Neuronal stem cell (in vitro differentiated cells): ENCODE data around the gene PHF14.

ENCODE experiments used
- DNase-seq: peaks from one replicate; pipeline ENCODE4 v3.0.0-alpha.2; 2013; ENCODE audit warnings: low spot score
- H2AFZ ChIP-seq: one replicate; pipeline ENCODE4 v1.6.1; 2013; ENCODE audit warnings: mild to moderate bottlenecking, low read length, inconsistent platforms
- H2AK5ac ChIP-seq: 2 replicates; pipeline ENCODE4 v1.6.1; 2013; ENCODE audit warnings: low read depth, mild to moderate bottlenecking, inconsistent platforms, low read length, moderate library complexity, mixed read lengths
- H2BK120ac ChIP-seq: 2 replicates; pipeline ENCODE4 v1.6.1; 2013; ENCODE audit warnings: low read depth, mild to moderate bottlenecking, inconsistent platforms, low read length, moderate library complexity, mixed read lengths
- H2BK12ac ChIP-seq: one replicate; pipeline ENCODE4 v1.6.1; 2013; ENCODE audit warnings: low read length, inconsistent platforms
- H2BK15ac ChIP-seq: 2 replicates; pipeline ENCODE4 v1.6.1; 2013; ENCODE audit warnings: mild to moderate bottlenecking, low read length, inconsistent platforms, mixed read lengths
- H2BK5ac ChIP-seq: one replicate; pipeline ENCODE4 v1.6.1; 2013; ENCODE audit warnings: inconsistent platforms, mild to moderate bottlenecking, low read length, moderate library complexity
- H3K14ac ChIP-seq: one replicate; pipeline ENCODE4 v1.6.1; 2013; ENCODE audit warnings: low read length, inconsistent platforms
- H3K18ac ChIP-seq: 2 replicates; pipeline ENCODE4 v1.6.1; 2013; ENCODE audit warnings: low read length, inconsistent platforms
- H3K23ac ChIP-seq: 2 replicates; pipeline ENCODE4 v1.6.1; 2013; ENCODE audit warnings: low read depth, mild to moderate bottlenecking, mixed read lengths, low read length, inconsistent platforms; ENCODE audit not compliant: poor library complexity
- H3K27ac ChIP-seq: replicated peaks from 3 replicates; pipeline ENCODE4 v1.5.1; 2013; ENCODE audit warnings: low read length, inconsistent platforms
- H3K27me3 ChIP-seq, 3 experiments: 2 replicates each; pipeline ENCODE4 v1.6.1; 2013; ENCODE audit warnings: low read length in 3 of 3, mild to moderate bottlenecking in 2 of 3, inconsistent platforms in 1 of 3, low read depth in 1 of 3, mixed read lengths in 1 of 3, moderate library complexity in 1 of 3; ENCODE audit not compliant: control insufficient read depth in 3 of 3, insufficient read depth in 3 of 3
- H3K36me3 ChIP-seq, 2 donors: replicated peaks in 1 of 2; 2 replicates each; pipeline ENCODE4 v1.6.1; 2013; ENCODE audit warnings: low read length in 2 of 2; ENCODE audit not compliant: control insufficient read depth in 2 of 2, insufficient read depth in 2 of 2
- H3K4ac ChIP-seq: 2 replicates; pipeline ENCODE4 v1.6.1; 2013; ENCODE audit warnings: inconsistent platforms, mild to moderate bottlenecking, low read length, moderate library complexity
- H3K4me1 ChIP-seq, 2 donors: 1 replicate in 1 of 2; 2 replicates in 1 of 2; pipeline ENCODE4 v1.6.1; 2013; ENCODE audit warnings: low read length in 2 of 2, low read depth in 1 of 2; ENCODE audit not compliant: control insufficient read depth in 2 of 2, insufficient read depth in 1 of 2
- H3K4me2 ChIP-seq: one replicate; pipeline ENCODE4 v1.6.1; 2013; ENCODE audit warnings: mild to moderate bottlenecking, low read length, inconsistent platforms; ENCODE audit not compliant: insufficient read depth, poor library complexity, severe bottlenecking
- H3K4me3 ChIP-seq, 2 donors: 2 replicates each; pipeline ENCODE4 v1.5.1; 2013; ENCODE audit warnings: low read length in 2 of 2, mild to moderate bottlenecking in 2 of 2, inconsistent platforms in 1 of 2, moderate library complexity in 1 of 2
- H3K79me1 ChIP-seq: one replicate; pipeline ENCODE4 v1.6.1; 2013; ENCODE audit warnings: low read depth, mild to moderate bottlenecking, inconsistent platforms, low read length, moderate library complexity
- H3K9ac ChIP-seq: one replicate; pipeline ENCODE4 v1.6.1; 2013; ENCODE audit warnings: mild to moderate bottlenecking, low read depth, low read length, inconsistent platforms; ENCODE audit not compliant: poor library complexity
- H3K9me3 ChIP-seq, 2 donors: replicated peaks in 1 of 2; 2 replicates each; pipeline versions ENCODE3 to v1.6.1; 2013; ENCODE audit warnings: low read length in 2 of 2, mild to moderate bottlenecking in 2 of 2, inconsistent platforms in 1 of 2, low read depth in 1 of 2, mixed read lengths in 1 of 2, moderate library complexity in 1 of 2; ENCODE audit not compliant: control insufficient read depth in 2 of 2, insufficient read depth in 1 of 2
- H4K8ac ChIP-seq: one replicate; pipeline ENCODE4 v1.6.1; 2013; ENCODE audit warnings: low read depth, mild to moderate bottlenecking, inconsistent platforms, low read length, moderate library complexity
- H4K91ac ChIP-seq: one replicate; pipeline ENCODE4 v1.6.1; 2013; ENCODE audit warnings: low read length, low read depth, mild to moderate bottlenecking, inconsistent platforms; ENCODE audit not compliant: poor library complexity
- WGBS, 2 donors: extraction: QIAGEN DNeasy Blood & Tissue Kit; methylation state at CpG; one replicate each; pipeline ENCODE4 v1.1.7; 2013; ENCODE audit warnings: missing lambda C conversion rate in 2 of 2, mixed read lengths in 1 of 2; ENCODE audit not compliant: insufficient read length in 2 of 2, insufficient replicate concordance in 1 of 2; ENCODE audit errors: extremely low coverage in 2 of 2; 5-methylcytosine and 5-hydroxymethylcytosine counted together

PHF14 gene

GRCh38 chr7:11026452-11027359 is 53.0 kb downstream of the PHF14 start:
- H3K27ac ChIP-seq = no peak overlapping the region
- H3K36me3 ChIP-seq = peaks cover 2 to 84% of the 10 kb centered on the region in 2 donors
- no peak overlapping the region for H3K18ac ChIP-seq
- no peak overlapping the region for H3K23ac ChIP-seq
- no peak overlapping the region for H2BK5ac ChIP-seq
- no peak overlapping the region for H3K4me3 ChIP-seq
- H3K4ac ChIP-seq = no peak overlapping the region
- no peaks in the 10 kb centered on the region for H3K4me1 ChIP-seq
- no peak for DNase-seq
- no CpG with 5 or more reads among the region's 2 CpGs for WGBS, 2 donors
- no peak overlapping the region for H2AK5ac ChIP-seq
- no peak overlapping the region for H3K9ac ChIP-seq
- H4K8ac ChIP-seq = no peak overlapping the region
- no peak overlapping the region for H2BK15ac ChIP-seq
- H2AFZ ChIP-seq = no peak overlapping the region
- no peaks in the 10 kb centered on the region for H3K27me3 ChIP-seq
- H2BK120ac ChIP-seq = no peak overlapping the region
- no peak overlapping the region for H3K14ac ChIP-seq
- no peak overlapping the region for H2BK12ac ChIP-seq
- peaks cover 0 to 9% of the 10 kb centered on the region in 2 donors for H3K9me3 ChIP-seq
- H3K79me1 ChIP-seq = peaks cover 1% of the 10 kb centered on the region
- H4K91ac ChIP-seq = no peak overlapping the region
- H3K4me2 ChIP-seq = no peak overlapping the region

GRCh38 chr7:11035661-11036060 is 62.0 kb downstream of the PHF14 start:
- Histone ChIP-seq H3K4me1 (no peaks in the 10 kb centered on the region), H3K9me3 (no peaks in the 10 kb centered on the region), H3K4me2 (no peak overlapping the region), H3K27me3 (no peaks in the 10 kb centered on the region), H3K79me1 (peaks cover 1% of the 10 kb centered on the region), H2BK120ac (no peak overlapping the region), H2BK5ac (no peak overlapping the region), H2AK5ac (no peak overlapping the region), H3K4ac (no peak overlapping the region), H3K23ac (no peak overlapping the region), H3K27ac (no peak overlapping the region), H3K36me3 (peaks cover 3 to 90% of the 10 kb centered on the region in 2 donors), H4K8ac (no peak overlapping the region), H2BK15ac (no peak overlapping the region), H2BK12ac (no peak overlapping the region), H2AFZ (no peak overlapping the region), H3K9ac (no peak overlapping the region), H3K14ac (no peak overlapping the region), H4K91ac (no peak overlapping the region), H3K18ac (no peak overlapping the region), H3K4me3 (no peak overlapping the region)
- DNase-seq = no peak
- WGBS, 2 donors = 100% methylated on average over 1 of the region's 4 CpGs; no CpG with 5 or more reads in 1 of the 2 donors

DNA sequence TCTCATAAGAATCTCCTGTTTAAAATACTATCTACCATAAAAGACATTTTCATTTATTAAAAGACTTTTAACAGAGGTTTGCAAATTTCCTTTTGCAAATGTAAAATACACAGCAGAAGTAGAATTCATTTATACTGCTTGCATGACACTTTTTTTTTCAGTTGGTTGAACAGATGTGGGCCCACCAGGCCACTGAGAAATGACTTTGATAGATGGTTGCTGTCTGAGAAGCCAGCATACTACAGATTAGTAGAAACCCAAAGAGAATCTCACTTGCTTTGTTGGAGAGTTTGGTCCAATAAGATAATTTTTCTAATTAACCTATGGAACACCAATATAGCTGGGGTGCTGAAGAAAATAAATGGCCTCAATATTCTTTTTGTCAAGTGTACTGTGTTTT is 66.3 kb downstream of the PHF14 start:
- no peak overlapping the region for H2BK15ac ChIP-seq
- no peak overlapping the region for H3K23ac ChIP-seq
- peaks cover 0 to 7% of the 10 kb centered on the region in 2 donors for H3K4me1 ChIP-seq
- no peaks in the 10 kb centered on the region for H3K79me1 ChIP-seq
- no peak overlapping the region for H3K4me3 ChIP-seq
- H3K18ac ChIP-seq = no peak overlapping the region
- H2AK5ac ChIP-seq = no peak overlapping the region
- H2BK5ac ChIP-seq = no peak overlapping the region
- no peak overlapping the region for H3K4ac ChIP-seq
- no peak overlapping the region for H3K4me2 ChIP-seq
- no peak for DNase-seq
- no peak overlapping the region for H2AFZ ChIP-seq
- no peak overlapping the region for H4K91ac ChIP-seq
- no peak overlapping the region for H3K27ac ChIP-seq
- no peak overlapping the region for H4K8ac ChIP-seq
- H3K14ac ChIP-seq = no peak overlapping the region
- no peak overlapping the region for H2BK120ac ChIP-seq
- no peaks in the 10 kb centered on the region for H3K9me3 ChIP-seq
- H3K36me3 ChIP-seq = peaks cover 2 to 98% of the 10 kb centered on the region in 2 donors
- no peak overlapping the region for H3K9ac ChIP-seq
- H3K27me3 ChIP-seq = no peaks in the 10 kb centered on the region
- H2BK12ac ChIP-seq = no peak overlapping the region

GRCh38 chr7:11054033-11054432 is 80.4 kb downstream of the PHF14 start:
- H3K79me1 ChIP-seq = no peaks in the 10 kb centered on the region
- no peak overlapping the region for H3K4ac ChIP-seq
- no peaks in the 10 kb centered on the region for H3K4me1 ChIP-seq
- no peak overlapping the region for H3K23ac ChIP-seq
- peaks cover 2 to 81% of the 10 kb centered on the region in 2 donors for H3K36me3 ChIP-seq
- no peaks in the 10 kb centered on the region for H3K9me3 ChIP-seq
- H2BK15ac ChIP-seq = no peak overlapping the region
- DNase-seq = no peak
- H2AK5ac ChIP-seq = no peak overlapping the region
- H3K27me3 ChIP-seq = no peaks in the 10 kb centered on the region
- no peak overlapping the region for H2BK12ac ChIP-seq
- H3K9ac ChIP-seq = no peak overlapping the region
- H2BK120ac ChIP-seq = no peak overlapping the region
- no peak overlapping the region for H4K8ac ChIP-seq
- H2AFZ ChIP-seq = no peak overlapping the region
- H3K27ac ChIP-seq = no peak overlapping the region
- no peak overlapping the region for H3K14ac ChIP-seq
- no peak overlapping the region for H2BK5ac ChIP-seq
- no peak overlapping the region for H3K4me2 ChIP-seq
- no CpG with 5 or more reads among the region's 2 CpGs for whole genome bisulfite sequencing, 2 donors
- H3K4me3 ChIP-seq = no peak overlapping the region
- no peak overlapping the region for H3K18ac ChIP-seq
- no peak overlapping the region for H4K91ac ChIP-seq
